NCI-H1436 (cell line): ENCODE results near the gene TMEM187.

Experiments used
- DNase-seq: peaks from one replicate; lab custom pipeline; 2025; lab: John Stamatoyannopoulos, UW

TMEM187 gene

GRCh38 chrX:154002215-154002719 lies 29.7 kb downstream of the TMEM187 start:
- DNase-seq = peak; percentile 89

- no peak for DNase-seq
Measured at GRCh38 chrX:154004315-154004714, 31.8 kb downstream of the TMEM187 start.

- no peak for DNase-seq
Measured at GRCh38 chrX:154006947-154007346, 34.4 kb downstream of the TMEM187 start.

GRCh38 chrX:154008521-154008920 lies 36.0 kb downstream of the TMEM187 start:
- no peak for DNase-seq

GRCh38 chrX:154010330-154011087 lies 38.0 kb downstream of the TMEM187 start:
- no peak for DNase-seq

- DNase-seq = no peak
Measured at GRCh38 chrX:154011376-154012335, 39.1 kb downstream of the TMEM187 start.

GRCh38 chrX:154012336-154012991 lies 39.9 kb downstream of the TMEM187 start:
- no peak for DNase-seq

GRCh38 chrX:154013001-154013421 lies 40.5 kb downstream of the TMEM187 start:
- no peak for DNase-seq

- peak; percentile 28 for DNase-seq
Measured at GRCh38 chrX:154013614-154014360, 41.2 kb downstream of the TMEM187 start.

GRCh38 chrX:154014429-154015380 lies 42.2 kb downstream of the TMEM187 start:
- no peak for DNase-seq

- DNase-seq = no peak
Measured at GRCh38 chrX:154015581-154016264, 43.2 kb downstream of the TMEM187 start.

GRCh38 chrX:154016366-154017076 lies 44.0 kb downstream of the TMEM187 start:
- DNase-seq = no peak

- DNase-seq = no peak
Measured at GRCh38 chrX:154017766-154018517, 45.4 kb downstream of the TMEM187 start.

- DNase-seq = no peak
Measured at GRCh38 chrX:154018518-154019060, 46.0 kb downstream of the TMEM187 start.

- DNase-seq = no peak
Measured at GRCh38 chrX:154019061-154019621, 46.6 kb downstream of the TMEM187 start.

GRCh38 chrX:154019633-154020528 lies 47.3 kb downstream of the TMEM187 start, which contains the start of gene IRAK1:
TSS of gene IRAK1 (minus strand) at chrX:154019902. CDS start at chrX:154019812, 90 bp downstream.
- peak; percentile 54 for DNase-seq
